SJCRH30 (cell line): ENCODE data around the gene IL18R1. TPM values are rescaled to one million over a fixed set of nuclear protein-coding genes. Genes with fewer than 3 reads are reported as not detected.

Experiments
- DNase-seq, 2 experiments: peaks; one replicate each; pipeline ENCODE4 v3.0.0-alpha.2; 2015 to 2020
- H3K27ac ChIP-seq: fragments of 250-450 bp; sonication (Bioruptor Pico); 2 replicates; pipeline ENCODE4 v1.5.1; 2020; ENCODE audit warnings: mild to moderate bottlenecking, moderate library complexity
- H3K27me3 ChIP-seq: fragments of 250-450 bp; sonication (Bioruptor Pico); 2 replicates; pipeline ENCODE4 v1.5.1; 2020; ENCODE audit warnings: mild to moderate bottlenecking, moderate library complexity
- H3K36me3 ChIP-seq: fragments of 250-450 bp; sonication (Bioruptor Pico); 2 replicates; pipeline ENCODE4 v1.5.1; 2020; ENCODE audit warnings: mild to moderate bottlenecking, moderate library complexity
- H3K4me1 ChIP-seq: fragments of 250-450 bp; sonication (Bioruptor Pico); 2 replicates; pipeline ENCODE4 v1.5.1; 2020; ENCODE audit warnings: mild to moderate bottlenecking, moderate library complexity
- H3K4me3 ChIP-seq: fragments of 250-450 bp; sonication (Bioruptor Pico); 2 replicates; pipeline ENCODE4 v1.5.1; 2020; ENCODE audit warnings: mild to moderate bottlenecking, moderate library complexity
- H3K9me3 ChIP-seq: fragments of 250-450 bp; sonication (Bioruptor Pico); replicated peaks from 2 replicates; pipeline ENCODE4 v1.5.1; 2020; ENCODE audit warnings: mild to moderate bottlenecking, moderate library complexity
- total RNA-seq: library from RNA; depleted of rRNA; stranded (reverse); fragments of >200 nt; shearing (Covaris generic); gene quantifications from 2 replicates; pipeline ENCODE4 v1.2.3, GENCODE V29; 2014; rRNA removed

Gene IL18R1
- total RNA-seq, 1 experiment from 2014 or later = not detected

DNA sequence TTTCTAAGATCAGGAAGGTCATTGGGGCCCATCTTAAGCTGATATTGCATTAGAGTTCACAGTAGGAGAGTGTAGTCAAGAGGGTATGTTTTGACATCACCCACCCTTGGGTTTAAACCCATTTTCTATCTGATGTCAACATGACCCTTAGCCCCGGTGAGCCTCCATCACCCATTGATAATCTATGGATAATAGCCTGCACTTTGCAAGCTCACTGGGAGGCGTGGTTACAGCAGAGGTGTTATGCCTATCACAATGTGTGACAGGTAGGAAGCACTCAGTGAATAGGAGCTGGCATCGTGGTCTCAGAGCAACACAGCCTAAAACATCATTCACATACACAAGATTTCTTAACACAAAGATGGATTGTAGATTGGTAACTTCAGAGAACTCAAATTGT is 88.6 kb downstream of the IL18R1 start:
- no peaks in the 10 kb centered on the region for H3K27me3 ChIP-seq
- no peak overlapping the region for H3K4me3 ChIP-seq

DNA sequence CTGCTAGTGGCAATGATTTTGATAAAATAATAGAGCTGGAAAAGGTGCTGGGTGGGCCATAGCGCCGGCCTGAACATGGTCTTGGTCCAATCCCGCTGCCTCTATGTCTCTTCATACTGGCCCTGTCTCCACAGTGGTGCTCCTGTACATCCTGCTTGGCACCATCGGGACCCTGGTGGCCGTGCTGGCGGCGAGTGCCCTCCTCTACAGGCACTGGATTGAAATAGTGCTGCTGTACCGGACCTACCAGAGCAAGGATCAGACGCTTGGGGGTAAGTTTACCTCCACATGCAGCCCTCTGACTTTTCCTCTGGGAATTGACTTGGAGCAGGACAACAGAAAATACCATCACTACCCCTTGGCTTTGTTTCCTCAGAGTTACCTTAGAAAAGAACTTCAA is 91.3 kb downstream of the IL18R1 start:
- Histone ChIP-seq H3K4me3 (no peak overlapping the region), H3K27me3 (no peaks in the 10 kb centered on the region), H3K9me3 (no peaks in the 10 kb centered on the region), H3K27ac (no peak overlapping the region), H3K4me1 (no peaks in the 10 kb centered on the region), H3K36me3 (no peaks in the 10 kb centered on the region)
- no peak for DNase-seq

More for the DNA sequence above, 88.6 kb downstream of the IL18R1 start:
- no peaks in the 10 kb centered on the region for H3K9me3 ChIP-seq
- H3K27ac ChIP-seq = no peak overlapping the region
- no peak for DNase-seq
- no peaks in the 10 kb centered on the region for H3K4me1 ChIP-seq
- no peaks in the 10 kb centered on the region for H3K36me3 ChIP-seq

Other genes starting within 250 kb of the IL18R1 start
- 0.10 and 0.12 TPM in 2 replicates for gene IL1R1, start 213.1 kb upstream of the IL18R1 start, total RNA-seq
- not detected in 2 replicates for gene IL1RL2, start 168.8 kb upstream of the IL18R1 start, total RNA-seq
- gene IL1RL1, start 44.2 kb upstream of the IL18R1 start, total RNA-seq = not detected in 2 replicates
- not detected in 2 replicates for gene IL18RAP, start 67.4 kb downstream of the IL18R1 start, total RNA-seq
- 0.04 TPM in 1 of 2 replicates, not detected in the other for gene SLC9A4, start 117.4 kb downstream of the IL18R1 start, total RNA-seq